RWPE2 (cell line): Measurements from ENCODE around the gene ANKRD6.
A peak's percentile ranks its signal among the peaks of the same experiment; 100 is the strongest.

Experiments
- ATAC-seq: fragments of 200-7000 bp; cut with Tn5 transposase; 3 replicates; pipeline ENCODE4 v1.9.1; 2021; ENCODE audit warnings: low read depth
- DNase-seq: peaks from one replicate; pipeline ENCODE4 v3.0.0-alpha.2; 2020; ENCODE audit warnings: low spot score
- H3K27ac ChIP-seq: fragments of 450-650 bp; 2 replicates; pipeline ENCODE4 v1.5.1; 2017; ENCODE audit warnings: mild to moderate bottlenecking; ENCODE audit not compliant: poor library complexity, severe bottlenecking
- H3K27me3 ChIP-seq: fragments of 250-450 bp; sonication (Bioruptor Pico); 2 replicates; pipeline ENCODE4 v1.5.1; 2021; ENCODE audit warnings: mild to moderate bottlenecking, moderate library complexity; ENCODE audit not compliant: insufficient read depth, poor library complexity, severe bottlenecking
- H3K36me3 ChIP-seq: fragments of 250-450 bp; sonication (Bioruptor Pico); 2 replicates; pipeline ENCODE4 v1.5.1; 2020; ENCODE audit warnings: low read depth, mild to moderate bottlenecking, moderate library complexity
- H3K4me1 ChIP-seq: fragments of 250-450 bp; sonication (Bioruptor Pico); 2 replicates; pipeline ENCODE4 v1.5.1; 2021; ENCODE audit warnings: mild to moderate bottlenecking, moderate library complexity; ENCODE audit not compliant: insufficient read depth, poor library complexity, severe bottlenecking
- H3K4me3 ChIP-seq: fragments of 250-450 bp; sonication (Bioruptor Pico); 2 replicates; pipeline ENCODE4 v1.5.1; 2021; ENCODE audit warnings: mild to moderate bottlenecking, moderate library complexity; ENCODE audit not compliant: severe bottlenecking
- H3K9me3 ChIP-seq: fragments of 250-450 bp; sonication (Bioruptor Pico); 2 replicates; pipeline ENCODE4 v1.5.1; 2021; ENCODE audit warnings: mild to moderate bottlenecking, moderate library complexity; ENCODE audit not compliant: severe bottlenecking
- TF ChIP-seq, protein P1 (sequence below): fragments of 450-650 bp; IDR thresholded peaks from one replicate; pipeline ENCODE4 v1.5.1; 2017; ENCODE audit warnings: mild to moderate bottlenecking, moderate library complexity; ENCODE audit not compliant: poor library complexity, severe bottlenecking

Gene ANKRD6

DNA sequence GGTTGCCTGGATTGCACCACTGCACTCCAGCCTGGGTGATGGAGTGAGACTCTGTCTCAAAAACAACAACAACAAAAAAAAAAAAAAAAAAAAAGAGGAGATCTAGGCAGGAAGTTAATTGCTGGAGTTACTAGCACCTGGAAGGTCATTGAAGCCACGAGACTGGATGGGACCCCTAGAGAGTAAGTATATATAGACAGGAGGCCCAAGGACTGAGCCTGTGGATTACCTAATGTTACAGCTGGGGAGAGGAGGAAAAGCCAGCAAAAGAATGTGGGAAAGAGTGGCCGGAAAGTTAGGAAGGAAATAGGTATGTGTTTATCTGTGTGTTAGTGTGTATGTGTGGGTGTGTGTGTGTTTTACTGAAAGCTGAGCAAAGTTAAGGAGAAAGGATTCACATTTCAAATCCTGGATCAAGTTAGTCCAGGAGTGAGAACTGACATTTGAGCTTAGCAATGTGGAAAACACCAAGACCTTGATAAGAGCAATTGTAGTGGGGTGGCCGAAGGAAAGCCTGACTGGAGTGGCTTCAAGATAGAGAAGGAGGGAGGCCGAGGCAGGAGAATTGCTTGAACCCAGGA is 38.4 kb downstream of the ANKRD6 start:
- DNase-seq (no peak), ATAC-seq (no peak)
- TF ChIP-seq, protein P1, sequence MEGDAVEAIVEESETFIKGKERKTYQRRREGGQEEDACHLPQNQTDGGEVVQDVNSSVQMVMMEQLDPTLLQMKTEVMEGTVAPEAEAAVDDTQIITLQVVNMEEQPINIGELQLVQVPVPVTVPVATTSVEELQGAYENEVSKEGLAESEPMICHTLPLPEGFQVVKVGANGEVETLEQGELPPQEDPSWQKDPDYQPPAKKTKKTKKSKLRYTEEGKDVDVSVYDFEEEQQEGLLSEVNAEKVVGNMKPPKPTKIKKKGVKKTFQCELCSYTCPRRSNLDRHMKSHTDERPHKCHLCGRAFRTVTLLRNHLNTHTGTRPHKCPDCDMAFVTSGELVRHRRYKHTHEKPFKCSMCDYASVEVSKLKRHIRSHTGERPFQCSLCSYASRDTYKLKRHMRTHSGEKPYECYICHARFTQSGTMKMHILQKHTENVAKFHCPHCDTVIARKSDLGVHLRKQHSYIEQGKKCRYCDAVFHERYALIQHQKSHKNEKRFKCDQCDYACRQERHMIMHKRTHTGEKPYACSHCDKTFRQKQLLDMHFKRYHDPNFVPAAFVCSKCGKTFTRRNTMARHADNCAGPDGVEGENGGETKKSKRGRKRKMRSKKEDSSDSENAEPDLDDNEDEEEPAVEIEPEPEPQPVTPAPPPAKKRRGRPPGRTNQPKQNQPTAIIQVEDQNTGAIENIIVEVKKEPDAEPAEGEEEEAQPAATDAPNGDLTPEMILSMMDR = no peak
- Histone ChIP-seq H3K4me3 (no peak overlapping the region), H3K36me3 (no peaks in the 10 kb centered on the region), H3K9me3 (no peaks in the 10 kb centered on the region), H3K4me1 (no peaks in the 10 kb centered on the region), H3K27me3 (no peaks in the 10 kb centered on the region), H3K27ac (no peak overlapping the region)

DNA sequence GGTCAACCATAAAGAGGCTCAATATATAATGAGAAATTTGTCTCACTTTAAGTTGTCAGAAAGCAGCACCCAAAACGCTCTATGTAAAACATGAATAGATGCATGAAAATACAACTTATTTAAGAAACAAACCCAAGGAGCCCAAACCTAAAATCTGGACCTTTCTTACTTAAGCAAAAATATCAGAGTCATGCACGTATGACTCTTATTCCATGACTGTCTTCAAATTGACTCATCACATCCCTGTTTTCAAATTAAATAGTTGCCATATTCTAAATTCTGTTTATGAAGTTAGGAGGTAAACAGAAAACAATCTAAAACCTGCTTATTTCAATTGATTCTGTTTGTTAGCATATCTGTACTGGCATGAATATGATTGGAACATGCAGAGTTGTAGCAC is 42.1 kb downstream of the ANKRD6 start:
- Histone ChIP-seq H3K27ac (no peak overlapping the region), H3K4me3 (no peak overlapping the region), H3K4me1 (no peaks in the 10 kb centered on the region), H3K27me3 (no peaks in the 10 kb centered on the region), H3K9me3 (no peaks in the 10 kb centered on the region), H3K36me3 (no peaks in the 10 kb centered on the region)
- ATAC-seq (peak; percentile 38; the same call in 2 of the 3 replicates), DNase-seq (no peak)
- TF ChIP-seq, protein P1 = no peak

DNA sequence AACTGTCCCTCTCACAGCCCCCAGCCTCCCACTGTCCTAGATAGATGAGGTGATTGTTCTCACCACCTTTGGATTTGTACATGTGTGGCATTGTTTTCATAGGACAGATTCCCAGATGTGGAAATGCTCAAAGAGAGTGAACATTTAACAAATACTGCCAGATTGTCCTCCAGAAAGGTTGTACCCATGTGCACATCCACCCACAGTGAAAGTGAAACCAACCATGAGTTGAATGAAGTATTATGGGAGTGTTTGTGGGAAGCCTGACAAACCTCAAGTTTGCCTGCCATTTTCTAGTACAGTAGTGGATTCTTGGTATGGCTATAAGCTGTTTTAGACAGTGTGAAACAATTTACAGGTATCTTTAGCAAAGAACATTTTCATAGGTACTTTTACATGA is 42.7 kb downstream of the ANKRD6 start:
- Histone ChIP-seq H3K36me3 (no peaks in the 10 kb centered on the region), H3K27me3 (no peaks in the 10 kb centered on the region), H3K4me1 (no peaks in the 10 kb centered on the region), H3K9me3 (no peaks in the 10 kb centered on the region), H3K4me3 (no peak overlapping the region), H3K27ac (no peak overlapping the region)
- ATAC-seq (0 out of 3 replicates have a peak, but pooled peaks have one; percentile 12), DNase-seq (no peak)
- TF ChIP-seq, protein P1 = no peak

DNA sequence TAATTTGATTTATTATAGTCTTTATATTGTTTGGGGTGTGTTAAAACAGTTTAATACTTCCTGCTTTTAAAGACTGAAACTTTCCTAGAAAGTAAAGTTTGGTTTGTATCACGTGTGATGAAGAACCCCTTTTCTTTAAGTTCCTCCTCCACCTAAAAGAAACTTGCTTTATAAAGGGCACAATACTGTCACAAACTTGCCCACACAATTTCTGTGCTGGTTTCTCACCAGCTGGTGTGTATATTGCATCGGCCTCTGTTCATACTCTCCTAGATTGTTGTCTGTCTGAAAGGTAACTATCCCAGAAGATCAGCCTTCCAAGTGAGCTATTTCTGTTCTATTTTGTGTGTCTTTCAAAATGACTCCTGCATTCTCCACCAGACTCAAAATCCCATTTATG is 46.9 kb downstream of the ANKRD6 start:
- Histone ChIP-seq H3K4me3 (no peak overlapping the region), H3K36me3 (no peaks in the 10 kb centered on the region), H3K27me3 (no peaks in the 10 kb centered on the region), H3K4me1 (no peaks in the 10 kb centered on the region), H3K9me3 (no peaks in the 10 kb centered on the region), H3K27ac (no peak overlapping the region)
- ATAC-seq (no peak), DNase-seq (no peak)
- TF ChIP-seq, protein P1 = no peak

DNA sequence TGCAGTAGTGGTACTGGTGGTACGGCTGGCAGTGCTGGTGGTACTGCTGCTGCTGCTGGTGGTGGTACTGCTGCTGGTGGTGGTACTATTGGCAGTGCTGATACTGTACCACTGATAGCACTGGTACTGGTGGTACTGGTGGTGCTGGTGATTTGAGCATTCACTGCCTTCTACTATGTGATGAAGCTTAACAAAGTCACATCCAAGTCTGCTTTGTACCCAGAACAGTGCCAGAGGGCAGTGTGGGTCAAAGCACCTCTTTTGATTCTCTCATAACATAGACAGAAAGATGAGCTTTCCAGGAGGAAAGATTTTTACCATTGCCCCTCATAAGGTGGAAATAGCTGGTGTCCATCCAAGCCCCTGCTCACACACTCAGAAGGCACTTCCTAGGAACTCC is 48.7 kb downstream of the ANKRD6 start:
- ATAC-seq = no peak

More for the DNA sequence above, 48.7 kb downstream of the ANKRD6 start:
- no peak overlapping the region for H3K27ac ChIP-seq
- H3K4me1 ChIP-seq = no peaks in the 10 kb centered on the region
- no peaks in the 10 kb centered on the region for H3K27me3 ChIP-seq
- TF ChIP-seq, protein P1 = no peak
- no peaks in the 10 kb centered on the region for H3K9me3 ChIP-seq
- H3K4me3 ChIP-seq = no peak overlapping the region
- H3K36me3 ChIP-seq = no peaks in the 10 kb centered on the region
- DNase-seq = no peak
